ENCODE measurements around the gene TRPM5.

Gene TRPM5

DNA sequence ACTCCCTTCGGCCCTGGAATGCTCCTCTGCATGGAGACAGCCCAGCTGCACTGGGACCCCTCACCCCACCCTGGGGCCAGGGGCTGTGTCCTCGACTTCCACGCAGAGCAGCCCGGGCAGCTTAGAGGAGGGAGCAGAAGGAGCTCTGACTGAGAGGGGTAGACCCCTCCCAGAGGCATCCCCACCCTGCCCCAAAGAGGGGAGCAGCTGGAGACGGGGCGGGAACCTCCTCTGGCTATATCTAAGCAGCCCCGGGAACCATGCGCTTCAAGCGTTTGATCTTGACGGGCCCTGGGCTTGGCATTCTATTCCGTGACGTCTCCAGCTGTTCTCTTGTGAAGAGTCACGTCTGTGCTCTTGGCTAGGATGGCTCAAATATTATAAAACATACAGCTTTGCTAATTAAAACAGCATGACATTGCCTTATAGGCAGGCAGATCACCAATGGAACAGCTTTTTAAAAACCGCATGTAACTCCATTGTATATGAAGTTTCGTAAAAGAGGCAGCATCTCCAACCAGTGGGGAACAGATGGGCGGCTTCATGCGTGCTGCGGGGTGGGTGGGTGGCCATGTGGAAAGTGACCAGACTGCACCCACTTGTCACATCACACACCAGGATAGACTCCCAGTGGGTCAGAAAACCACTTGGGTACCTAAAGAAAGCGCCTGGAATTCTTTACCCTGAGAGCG is 8.2 kb upstream of the TRPM5 start:
- no peak for DNase-seq (ENCODE audit: low read depth in 3 of 3)

GRCh38 chr11:2451916-2452315 is 7.6 kb upstream of the TRPM5 start:
- DNase-seq (ENCODE audit: low read depth in 3 of 3): no peak

GRCh38 chr11:2451336-2451735 is 7.0 kb upstream of the TRPM5 start:
- DNase-seq (ENCODE audit: low read depth in 3 of 3): no peak

- DNase-seq (ENCODE audit: low read depth in 3 of 3): no peak
These were observed 6.2 kb upstream of the TRPM5 start for GRCh38 chr11:2450321-2451041.

GRCh38 chr11:2449548-2450320 is 5.4 kb upstream of the TRPM5 start:
- DNase-seq (ENCODE audit: low read depth in 3 of 3): no peak

GRCh38 chr11:2448661-2449547 is 4.6 kb upstream of the TRPM5 start:
- no peak for DNase-seq (ENCODE audit: low read depth in 3 of 3)

DNA sequence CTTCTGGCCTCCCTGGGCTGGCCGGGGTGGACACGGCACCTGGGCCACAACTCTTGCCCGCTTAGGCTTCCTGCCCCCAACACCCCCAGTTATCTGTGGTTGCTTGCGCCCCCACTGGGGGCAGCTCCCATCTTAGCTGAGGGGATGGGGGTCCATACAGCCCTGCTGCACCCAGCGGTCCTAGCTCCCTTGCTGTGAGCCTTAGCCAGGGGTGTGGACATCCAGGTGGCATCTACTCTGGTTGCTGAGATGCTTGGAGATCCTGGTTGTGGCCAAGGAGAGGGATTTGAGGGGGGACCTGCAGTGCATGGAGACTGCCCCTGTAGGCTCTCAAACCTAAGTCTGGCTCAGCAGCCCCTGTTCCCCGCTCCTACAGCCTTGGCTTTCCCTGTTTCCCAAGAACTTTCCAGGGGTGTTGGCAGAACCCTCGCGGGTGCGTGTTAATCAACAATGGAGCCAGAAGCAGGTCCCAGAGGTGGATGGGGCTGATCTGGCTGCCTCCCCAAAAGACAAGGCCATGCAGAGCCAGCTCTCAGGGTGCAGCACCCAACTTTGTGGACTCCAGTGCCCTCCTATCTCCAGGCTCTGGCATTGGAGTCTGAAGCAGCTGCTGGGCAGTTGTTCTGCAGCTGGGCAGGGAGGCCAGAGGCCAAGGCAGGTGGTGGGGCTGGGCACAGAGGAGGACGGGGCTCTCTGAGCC is 3.8 kb upstream of the TRPM5 start:
- no peak for DNase-seq (ENCODE audit: low read depth in 3 of 3)

DNA sequence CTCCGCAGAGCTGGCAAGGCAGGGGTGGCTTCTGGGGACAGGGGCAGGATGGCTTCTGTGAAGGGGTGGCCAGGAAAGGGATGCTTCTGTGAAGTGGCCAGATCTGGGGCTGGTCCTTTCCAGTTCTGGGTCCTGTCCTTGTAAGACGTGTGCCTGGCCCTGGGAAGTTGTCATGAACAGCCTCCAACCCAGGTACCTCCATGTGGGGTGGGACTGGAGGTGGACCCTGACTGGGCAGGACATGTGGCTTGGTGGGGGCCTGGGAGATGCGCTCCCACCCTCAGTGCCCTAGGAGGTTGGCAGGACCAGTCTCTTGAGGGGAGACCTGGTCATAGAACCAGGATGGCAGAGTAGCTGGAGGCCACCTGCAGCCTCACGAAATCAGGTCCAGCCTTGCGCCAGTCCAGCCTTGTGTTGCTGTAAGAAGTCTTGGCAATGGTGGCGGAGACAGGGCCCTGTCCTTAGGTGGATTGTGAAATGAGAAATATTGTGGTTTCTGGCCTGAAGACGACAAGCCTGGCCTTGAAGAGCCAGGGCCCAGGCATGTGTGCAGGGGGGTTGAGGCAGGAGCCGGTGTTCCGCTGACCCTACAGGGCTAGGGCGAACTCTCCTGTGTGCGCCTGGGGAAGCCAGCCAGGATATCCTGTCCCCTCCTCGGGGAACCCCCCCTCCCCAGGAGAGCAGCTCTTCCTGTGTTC is 3.1 kb upstream of the TRPM5 start:
- no peak for DNase-seq (ENCODE audit: low read depth in 3 of 3)

GRCh38 chr11:2446590-2447252 is 2.4 kb upstream of the TRPM5 start:
- no peak for DNase-seq (ENCODE audit: low read depth in 3 of 3)

DNA sequence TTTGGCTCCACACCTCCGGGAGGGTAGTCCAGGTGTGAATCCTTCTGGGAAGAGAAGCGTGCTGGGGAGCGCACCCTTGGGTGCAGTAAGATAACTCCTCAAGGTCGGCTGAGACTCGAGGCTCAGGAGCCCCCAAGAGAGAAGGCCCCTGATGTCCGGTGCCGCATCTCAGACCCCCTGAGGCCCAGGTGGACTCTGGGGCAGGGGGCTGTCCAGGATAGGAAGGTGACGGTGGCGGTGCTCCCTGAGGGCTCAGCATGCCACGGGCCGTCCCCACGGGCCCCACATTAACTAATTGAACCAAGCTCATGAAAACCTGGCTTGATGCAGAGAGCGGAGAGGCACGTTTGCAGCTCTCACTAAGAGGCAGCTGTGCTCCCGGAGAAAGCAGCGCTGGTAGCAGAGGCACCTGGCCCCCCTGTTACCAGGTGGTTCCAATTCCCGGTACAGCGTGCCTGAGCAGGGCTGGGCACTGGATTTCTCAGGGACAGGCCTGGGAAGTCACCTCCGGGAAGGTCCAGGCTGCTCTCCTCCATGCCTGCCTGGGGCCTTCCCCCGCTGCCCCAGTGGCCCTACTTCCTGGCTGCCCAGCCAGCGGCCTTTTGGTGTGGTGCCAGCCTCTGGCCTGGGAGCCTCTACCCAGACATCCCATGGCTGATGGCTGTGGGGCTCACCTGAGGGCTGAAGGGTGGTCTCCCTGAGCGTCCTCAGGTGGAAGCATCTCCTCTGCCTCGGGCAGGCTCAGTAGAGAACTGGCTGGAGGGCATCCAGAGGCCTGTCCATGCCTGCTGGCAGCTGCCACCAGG is 1.6 kb upstream of the TRPM5 start:
- DNase-seq (ENCODE audit: low read depth in 3 of 3): no peak

DNA sequence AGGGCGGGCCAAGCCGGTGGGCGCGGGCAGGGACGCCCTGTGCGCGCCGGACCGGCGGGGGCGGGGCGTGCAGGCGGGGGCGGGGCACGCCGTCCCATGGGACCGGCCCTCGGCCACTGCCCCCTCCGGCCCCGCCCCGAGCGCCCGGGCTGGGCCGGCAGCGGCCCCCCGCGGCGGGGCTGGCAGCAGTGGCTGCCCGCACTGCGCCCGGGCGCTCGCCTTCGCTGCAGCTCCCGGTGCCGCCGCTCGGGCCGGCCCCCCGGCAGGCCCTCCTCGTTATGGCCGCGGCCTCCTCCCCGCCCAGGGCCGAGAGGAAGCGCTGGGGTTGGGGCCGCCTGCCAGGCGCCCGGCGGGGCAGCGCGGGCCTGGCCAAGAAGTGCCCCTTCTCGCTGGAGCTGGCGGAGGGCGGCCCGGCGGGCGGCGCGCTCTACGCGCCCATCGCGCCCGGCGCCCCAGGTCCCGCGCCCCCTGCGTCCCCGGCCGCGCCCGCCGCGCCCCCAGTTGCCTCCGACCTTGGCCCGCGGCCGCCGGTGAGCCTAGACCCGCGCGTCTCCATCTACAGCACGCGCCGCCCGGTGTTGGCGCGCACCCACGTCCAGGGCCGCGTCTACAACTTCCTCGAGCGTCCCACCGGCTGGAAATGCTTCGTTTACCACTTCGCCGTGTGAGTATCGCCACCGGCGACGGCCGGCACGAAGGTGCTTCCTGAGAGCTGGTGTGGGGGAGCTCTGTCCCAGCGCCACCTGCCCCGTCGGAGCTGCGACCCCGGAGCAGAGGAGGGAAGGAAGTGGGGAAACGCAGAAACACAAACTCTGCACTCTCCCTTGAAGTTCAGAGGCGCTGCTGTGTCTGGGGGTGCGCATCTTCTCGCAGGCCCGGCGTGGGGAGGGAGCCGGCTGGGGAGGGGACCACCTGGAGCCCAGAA is 769 bp upstream of the TRPM5 start, which contains the start of gene KCNQ1:
KCNQ1 (plus strand) TSS at position 188 of the 925 bp plus-strand sequence; CDS start at position 279, 91 bp downstream.
- DNase-seq (ENCODE audit: low read depth in 3 of 3): no peak

DNA sequence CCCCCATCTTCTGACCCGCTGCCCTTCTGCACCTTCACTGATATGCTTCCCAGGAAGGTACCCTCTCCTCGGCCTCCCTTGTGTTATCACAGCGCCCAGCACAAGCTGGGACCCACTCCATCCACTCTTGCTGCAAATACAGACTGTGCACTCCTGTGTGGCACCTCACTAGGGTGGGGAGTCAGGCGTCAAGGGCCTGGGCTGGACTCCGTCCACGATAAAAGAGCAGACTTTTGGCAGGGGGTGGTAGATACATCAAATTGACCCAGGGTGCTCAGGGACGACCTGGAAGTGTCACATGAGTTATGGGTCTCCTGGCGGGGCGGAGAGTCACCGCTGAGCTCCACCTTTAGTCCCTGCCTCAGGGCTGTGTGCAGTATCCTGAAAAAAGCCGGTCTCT is 908 bp downstream of the TRPM5 start:
- no peak for DNase-seq (ENCODE audit: low read depth in 3 of 3)

GRCh38 chr11:2442589-2442988 is 1.7 kb downstream of the TRPM5 start:
- no peak for DNase-seq (ENCODE audit: low read depth in 3 of 3)

DNA sequence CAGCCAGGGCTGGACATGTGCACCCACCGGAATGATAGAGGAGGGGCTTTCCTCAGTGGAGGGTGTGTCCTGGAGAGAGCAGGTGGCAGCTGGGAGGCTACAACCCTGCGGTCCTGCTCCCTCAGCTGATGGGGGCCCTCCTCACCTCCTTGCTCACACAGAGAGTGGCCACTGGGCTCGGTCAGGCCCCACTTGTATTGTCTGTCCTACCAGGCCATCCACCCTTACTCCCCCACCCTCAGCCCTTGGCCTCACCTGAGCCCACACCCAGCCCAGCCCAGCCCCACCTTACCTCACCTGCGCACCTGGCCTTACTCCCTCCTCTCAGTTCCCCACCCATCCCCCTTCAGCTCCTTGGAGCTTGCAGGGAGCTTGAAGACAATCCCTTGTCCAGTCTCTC is 3.1 kb downstream of the TRPM5 start:
- DNase-seq (ENCODE audit: low read depth in 3 of 3): no peak

DNA sequence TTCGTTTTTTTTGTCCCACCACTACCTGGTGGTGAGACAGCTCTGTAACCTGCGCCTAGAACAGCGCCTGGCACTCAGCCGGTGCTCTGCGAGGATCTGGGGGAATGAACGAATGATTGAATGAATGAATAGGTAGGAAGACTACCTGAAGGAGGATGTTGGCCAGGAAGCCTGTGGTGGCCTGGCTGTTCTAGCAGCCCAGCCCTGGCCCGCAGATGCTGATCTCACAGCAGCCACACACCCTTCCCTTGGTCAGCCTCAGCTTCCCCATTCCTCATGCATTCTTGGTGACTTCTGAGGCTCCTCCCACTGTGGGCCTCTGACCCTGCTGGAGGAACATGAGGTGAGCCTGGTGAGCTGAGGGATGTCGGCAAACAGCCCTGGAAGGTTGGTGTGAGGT is 3.7 kb downstream of the TRPM5 start:
- no peak for DNase-seq (ENCODE audit: low read depth in 3 of 3)

DNA sequence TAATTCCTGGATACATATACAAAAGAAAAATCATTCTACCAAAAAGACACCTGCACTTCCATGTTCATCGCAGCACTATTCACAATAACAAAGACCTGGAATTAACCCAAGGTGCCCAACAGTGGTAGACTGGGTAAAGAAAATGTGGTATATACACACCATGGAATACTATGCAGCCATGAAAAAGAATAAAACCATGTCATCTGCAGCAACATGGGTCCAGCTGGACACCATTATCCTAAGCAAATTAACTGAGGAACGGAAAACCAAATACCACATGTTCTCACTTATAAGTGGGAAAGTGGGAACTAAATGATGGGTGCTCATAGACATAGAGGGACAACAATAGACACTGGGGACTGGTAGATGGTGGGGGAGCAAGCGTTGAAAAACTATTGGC is 4.5 kb downstream of the TRPM5 start:
- DNase-seq (ENCODE audit: low read depth in 3 of 3): no peak

- no peak for DNase-seq (ENCODE audit: low read depth in 3 of 3)
These were observed 6.8 kb downstream of the TRPM5 start for GRCh38 chr11:2437516-2437915.

- no peak for DNase-seq (ENCODE audit: low read depth in 3 of 3)
These were observed 7.7 kb downstream of the TRPM5 start for GRCh38 chr11:2436521-2437031.

Measured in stimulated activated CD4-positive, alpha-beta T cell treated with anti-CD3 and anti-CD28 coated beads, TNF-alpha, amount 100 ng/mL, for 4 hours (primary cell).